GM18951 (cell line): Measurements from ENCODE around the gene ABLIM2.

Source experiments
- POLR2A ChIP-seq: IDR thresholded peaks from 4 replicates; pipeline ENCODE4 v1.6.1; 2011; ENCODE audit warnings: mild to moderate bottlenecking; ENCODE audit not compliant: insufficient read length, insufficient read depth; ENCODE audit errors: extremely low read depth
- in situ Hi-C: fragments of 300-500 bp; cut with MboI; formaldehyde crosslinking; loops from one replicate; pipeline ENCODE4 v1.12.0; 2022; ENCODE audit warnings: low sequenced_read_pairs, mixed read lengths, inconsistent platforms; ENCODE audit not compliant: unreplicated experiment

ABLIM2 gene

GRCh38 chr4:8163436-8164193 lies 5.0 kb upstream of the ABLIM2 start:
- in situ Hi-C loops: no loop called here
- TF ChIP-seq POLR2A: no peak

DNA sequence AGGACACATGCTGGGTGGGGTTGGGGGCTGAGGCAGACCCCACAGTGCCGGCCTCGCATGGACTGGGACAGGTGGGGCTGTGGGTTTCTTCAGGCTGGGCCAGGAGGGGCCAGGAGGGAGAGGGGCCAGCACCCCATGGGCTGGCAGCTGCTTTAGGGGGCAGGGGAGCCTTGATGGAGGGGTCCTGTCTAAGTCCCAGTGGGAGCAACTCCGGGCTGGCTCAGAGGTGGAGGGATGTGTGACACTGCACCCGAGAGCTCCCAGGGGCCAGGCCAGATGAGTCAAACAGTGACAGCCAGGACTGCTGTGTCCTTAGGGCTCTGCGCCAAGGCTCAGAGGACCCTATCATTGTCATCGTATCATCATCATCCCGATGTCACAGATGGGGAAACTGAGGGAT lies 4.4 kb upstream of the ABLIM2 start:
- in situ Hi-C loops: no loop called here
- TF ChIP-seq POLR2A: no peak

- TF ChIP-seq POLR2A: no peak
- in situ Hi-C loops: no loop called here
Measured at GRCh38 chr4:8162625-8163024, 4.0 kb upstream of the ABLIM2 start.

DNA sequence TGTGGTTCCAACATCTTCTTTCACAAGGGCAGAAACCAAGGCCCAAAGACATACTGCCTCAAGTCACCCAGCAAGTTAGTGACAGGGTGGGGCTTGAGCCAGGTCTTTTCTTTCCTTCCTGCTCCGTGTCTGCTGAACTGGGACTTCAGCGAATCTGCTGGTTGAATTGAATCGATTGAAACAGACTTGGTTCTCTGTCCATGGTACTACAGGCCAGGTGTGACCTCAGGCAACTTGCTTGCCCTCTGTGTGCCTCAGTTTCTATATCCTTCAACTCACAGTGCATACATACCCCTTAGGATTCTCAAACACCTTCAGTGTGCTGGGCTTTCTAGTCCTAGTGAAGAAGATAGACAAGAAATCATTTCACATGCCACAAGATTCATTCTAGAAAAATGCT lies 2.0 kb upstream of the ABLIM2 start:
- TF ChIP-seq POLR2A: no peak
- in situ Hi-C loops: no loop called here

GRCh38 chr4:8160233-8160560 lies 1.6 kb upstream of the ABLIM2 start:
- in situ Hi-C loops: no loop called here
- no peak for TF ChIP-seq POLR2A

GRCh38 chr4:8159537-8160232 lies 1.1 kb upstream of the ABLIM2 start:
- in situ Hi-C loops: no loop called here
- TF ChIP-seq POLR2A: no peak

- in situ Hi-C loops: no loop called here
- TF ChIP-seq POLR2A: no peak
Measured at GRCh38 chr4:8157944-8158709, 486 bp downstream of the ABLIM2 start.

DNA sequence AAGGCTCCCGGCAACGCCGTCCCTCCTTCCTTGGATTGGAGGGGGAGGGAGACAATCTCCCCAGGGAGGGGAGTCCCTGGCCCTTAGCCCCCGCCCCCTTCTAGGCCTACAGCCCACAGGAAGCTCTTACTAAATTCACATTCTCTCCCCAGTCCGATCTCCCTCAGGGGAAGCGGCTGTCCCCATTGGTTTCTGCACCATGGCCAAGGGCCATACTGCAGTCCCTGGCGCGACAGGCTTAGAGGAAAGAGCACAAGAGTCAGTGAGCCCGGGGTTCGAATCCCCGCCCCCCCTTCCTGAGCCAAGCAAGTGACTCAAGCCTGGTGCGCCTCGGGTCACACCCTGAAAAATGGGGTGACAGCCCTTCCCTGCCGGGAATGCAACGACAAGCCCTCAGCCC lies 1.1 kb downstream of the ABLIM2 start:
- in situ Hi-C loops: no loop called here
- TF ChIP-seq POLR2A: no peak

GRCh38 chr4:8156617-8157016 lies 2.0 kb downstream of the ABLIM2 start:
- in situ Hi-C loops: no loop called here
- no peak for TF ChIP-seq POLR2A

GRCh38 chr4:8155660-8156421 lies 2.8 kb downstream of the ABLIM2 start:
- in situ Hi-C loops: no loop called here
- TF ChIP-seq POLR2A: no peak

DNA sequence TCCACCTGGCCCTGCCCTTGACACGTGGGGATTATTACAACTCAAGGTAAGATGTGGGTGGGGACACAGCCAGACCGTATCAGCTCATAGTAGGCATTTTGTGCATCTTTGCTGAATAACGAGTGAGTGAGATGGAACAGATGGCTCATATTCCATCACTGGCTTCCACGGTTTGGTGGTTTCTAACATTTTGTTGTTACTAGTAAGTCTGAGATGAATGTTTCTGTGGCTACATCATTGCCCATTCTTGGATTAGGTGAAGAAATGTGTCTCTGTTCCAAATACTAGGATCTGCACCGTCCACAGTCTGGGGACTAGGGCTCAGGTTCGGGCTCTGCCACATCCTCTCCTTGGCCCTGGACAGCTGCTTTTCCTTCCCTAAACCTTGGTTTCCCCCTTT lies 3.6 kb downstream of the ABLIM2 start:
- in situ Hi-C loops: no loop called here

GRCh38 chr4:8153441-8153840 lies 5.2 kb downstream of the ABLIM2 start:
- no peak for TF ChIP-seq POLR2A
- in situ Hi-C loops: no loop called here

More for the DNA sequence above, 3.6 kb downstream of the ABLIM2 start:
- TF ChIP-seq POLR2A: no peak

DNA sequence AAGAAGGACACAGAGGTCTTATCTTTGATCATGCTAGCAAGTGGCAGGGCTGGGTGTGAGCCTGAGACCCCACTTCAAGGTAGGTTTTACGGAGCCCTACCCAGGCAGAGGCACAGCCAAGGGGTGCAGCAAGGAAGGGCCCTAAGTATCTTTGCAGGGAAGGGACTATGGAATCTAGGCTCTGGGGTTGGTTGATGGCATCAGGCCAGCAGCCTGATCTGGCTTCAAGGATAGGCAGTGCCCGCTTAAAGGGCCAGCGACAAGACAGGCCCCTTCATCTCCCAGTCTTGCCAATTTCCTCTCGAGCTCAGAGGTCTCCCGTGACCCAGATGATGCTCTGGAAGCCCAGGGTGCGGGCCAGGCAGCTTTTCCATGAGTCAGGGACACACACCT lies 5.8 kb downstream of the ABLIM2 start:
- in situ Hi-C loops: no loop called here
- TF ChIP-seq POLR2A: no peak
